ENCODE measurements around the gene LRRC8B. TPM values are rescaled to one million over a fixed set of nuclear protein-coding genes. Genes with fewer than 3 reads are reported as not detected.
A peak's percentile ranks its signal among the peaks of the same experiment; 100 is the strongest.

Gene LRRC8B
- total and polyA plus RNA-seq, 9 of the 15 experiments (the other 6 are each of a cell fraction or from before 2014, with no cell fraction given): 4.3 to 43.7 (median 14.4) TPM

DNA sequence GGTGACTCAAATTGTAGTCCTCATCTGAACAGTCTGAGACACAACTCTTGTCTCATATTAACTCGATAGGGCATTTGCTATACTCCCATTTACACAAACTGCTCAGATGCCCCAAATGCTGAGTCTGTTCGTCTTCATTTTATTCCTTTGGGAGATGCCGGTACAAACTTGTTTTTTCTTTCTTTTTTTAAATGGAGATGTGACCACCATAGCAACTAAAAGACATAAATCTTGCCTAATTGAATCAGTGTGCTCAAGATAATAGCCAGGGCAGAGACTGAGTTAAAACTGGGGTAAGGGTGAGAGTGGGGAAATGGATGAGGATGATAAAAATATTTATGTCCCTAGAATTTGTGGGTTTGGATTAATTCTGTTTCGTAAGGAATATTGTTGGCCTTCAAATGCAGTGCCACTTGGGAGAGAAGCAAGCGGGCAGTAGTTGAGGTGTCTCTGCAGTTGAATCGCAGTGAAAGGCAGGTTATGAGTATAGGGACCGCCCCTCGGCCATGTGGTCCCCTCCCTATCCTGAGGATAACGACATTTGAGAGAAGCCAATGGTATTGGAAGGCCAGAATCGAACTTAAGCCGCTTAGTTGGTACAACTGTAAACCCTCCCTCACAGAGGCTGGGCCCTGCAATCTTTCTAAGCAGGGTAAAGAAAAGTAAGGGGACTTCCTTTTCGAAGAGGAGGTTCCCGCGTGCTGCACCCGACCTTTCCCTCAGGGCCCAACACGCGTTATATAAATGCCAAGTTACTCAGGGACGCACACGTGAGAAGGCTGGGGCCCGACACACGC lies 859 bp upstream of the LRRC8B start (continued):
- TF ChIP-seq, protein P1, sequence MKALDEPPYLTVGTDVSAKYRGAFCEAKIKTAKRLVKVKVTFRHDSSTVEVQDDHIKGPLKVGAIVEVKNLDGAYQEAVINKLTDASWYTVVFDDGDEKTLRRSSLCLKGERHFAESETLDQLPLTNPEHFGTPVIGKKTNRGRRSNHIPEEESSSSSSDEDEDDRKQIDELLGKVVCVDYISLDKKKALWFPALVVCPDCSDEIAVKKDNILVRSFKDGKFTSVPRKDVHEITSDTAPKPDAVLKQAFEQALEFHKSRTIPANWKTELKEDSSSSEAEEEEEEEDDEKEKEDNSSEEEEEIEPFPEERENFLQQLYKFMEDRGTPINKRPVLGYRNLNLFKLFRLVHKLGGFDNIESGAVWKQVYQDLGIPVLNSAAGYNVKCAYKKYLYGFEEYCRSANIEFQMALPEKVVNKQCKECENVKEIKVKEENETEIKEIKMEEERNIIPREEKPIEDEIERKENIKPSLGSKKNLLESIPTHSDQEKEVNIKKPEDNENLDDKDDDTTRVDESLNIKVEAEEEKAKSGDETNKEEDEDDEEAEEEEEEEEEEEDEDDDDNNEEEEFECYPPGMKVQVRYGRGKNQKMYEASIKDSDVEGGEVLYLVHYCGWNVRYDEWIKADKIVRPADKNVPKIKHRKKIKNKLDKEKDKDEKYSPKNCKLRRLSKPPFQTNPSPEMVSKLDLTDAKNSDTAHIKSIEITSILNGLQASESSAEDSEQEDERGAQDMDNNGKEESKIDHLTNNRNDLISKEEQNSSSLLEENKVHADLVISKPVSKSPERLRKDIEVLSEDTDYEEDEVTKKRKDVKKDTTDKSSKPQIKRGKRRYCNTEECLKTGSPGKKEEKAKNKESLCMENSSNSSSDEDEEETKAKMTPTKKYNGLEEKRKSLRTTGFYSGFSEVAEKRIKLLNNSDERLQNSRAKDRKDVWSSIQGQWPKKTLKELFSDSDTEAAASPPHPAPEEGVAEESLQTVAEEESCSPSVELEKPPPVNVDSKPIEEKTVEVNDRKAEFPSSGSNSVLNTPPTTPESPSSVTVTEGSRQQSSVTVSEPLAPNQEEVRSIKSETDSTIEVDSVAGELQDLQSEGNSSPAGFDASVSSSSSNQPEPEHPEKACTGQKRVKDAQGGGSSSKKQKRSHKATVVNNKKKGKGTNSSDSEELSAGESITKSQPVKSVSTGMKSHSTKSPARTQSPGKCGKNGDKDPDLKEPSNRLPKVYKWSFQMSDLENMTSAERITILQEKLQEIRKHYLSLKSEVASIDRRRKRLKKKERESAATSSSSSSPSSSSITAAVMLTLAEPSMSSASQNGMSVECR (CRISPR knock-in tag; IDR thresholded peaks at IDR 0.05): peak; percentile 98
- 0 out of 4 replicates have a peak, but pooled peaks of 1 of the 2 experiments have one; percentile 61 for TF ChIP-seq SRF (CRISPR knock-in tag; IDR thresholded peaks at IDR 0.05)
- TF ChIP-seq, protein P2, sequence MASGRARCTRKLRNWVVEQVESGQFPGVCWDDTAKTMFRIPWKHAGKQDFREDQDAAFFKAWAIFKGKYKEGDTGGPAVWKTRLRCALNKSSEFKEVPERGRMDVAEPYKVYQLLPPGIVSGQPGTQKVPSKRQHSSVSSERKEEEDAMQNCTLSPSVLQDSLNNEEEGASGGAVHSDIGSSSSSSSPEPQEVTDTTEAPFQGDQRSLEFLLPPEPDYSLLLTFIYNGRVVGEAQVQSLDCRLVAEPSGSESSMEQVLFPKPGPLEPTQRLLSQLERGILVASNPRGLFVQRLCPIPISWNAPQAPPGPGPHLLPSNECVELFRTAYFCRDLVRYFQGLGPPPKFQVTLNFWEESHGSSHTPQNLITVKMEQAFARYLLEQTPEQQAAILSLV (tag; IDR thresholded peaks at IDR 0.05): no peak
- peak; percentile 21 for TF ChIP-seq PRDM10 (IDR thresholded peaks at IDR 0.05; ENCODE audit: partially characterized antibody)
- TF ChIP-seq GTF3C2 (IDR thresholded peaks at IDR 0.05; ENCODE audit: borderline replicate concordance, extremely low read depth, insufficient read length): no peak
- 0 out of 2 replicates have a peak, but pooled peaks have one; percentile 23 for TF ChIP-seq ZNF197 (CRISPR knock-in tag; IDR thresholded peaks at IDR 0.05; ENCODE audit: low read depth)
- TF ChIP-seq NFE2L1 (tag; IDR thresholded peaks at IDR 0.05; ENCODE audit: borderline replicate concordance, low read depth): no peak
- TF ChIP-seq ZFX (CRISPR knock-in tag; IDR thresholded peaks at IDR 0.05): peak; percentile 96; the same call in 1 of the 2 replicates
- no peak for TF ChIP-seq JUN (IDR thresholded peaks at IDR 0.05; ENCODE audit: borderline replicate concordance, low read depth, low read length)
- TF ChIP-seq JUN (CRISPR knock-in tag; IDR thresholded peaks at IDR 0.05; ENCODE audit: borderline replicate concordance): peak; percentile 100
- TF ChIP-seq HEY1 (CRISPR knock-in tag; IDR thresholded peaks at IDR 0.05; ENCODE audit: borderline replicate concordance): no peak
- TF ChIP-seq PRPF4 (IDR thresholded peaks at IDR 0.05; ENCODE audit: insufficient read depth, low read depth, low read length, poor library complexity, severe bottlenecking): no peak
